ENCODE data around the gene UST.

UST gene

DNA sequence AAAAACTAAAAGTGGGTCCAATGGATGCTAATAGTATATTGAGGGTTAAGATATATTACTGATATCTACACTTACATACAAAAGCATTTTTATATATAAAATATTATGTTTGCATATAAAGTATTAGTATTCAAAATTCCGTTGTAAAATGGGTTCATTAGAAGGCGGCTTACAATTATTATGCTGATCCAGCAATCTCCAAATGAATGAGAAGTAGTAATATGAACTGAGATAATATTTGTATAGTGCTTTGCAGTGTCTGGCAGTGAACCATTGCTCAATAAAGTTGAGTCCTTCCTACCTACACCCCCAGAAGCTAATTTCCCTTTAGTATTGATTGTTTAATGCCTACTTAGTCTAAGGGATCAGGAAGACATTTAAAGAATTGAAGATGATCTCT, 146.2 kb downstream of the UST start:
- in situ Hi-C loops (cut with HindIII; ENCODE audit: low pct_ligation_motif_present, low sequenced_read_pairs) = no loop called here
- H3K36me3 ChIP-seq (replicated peaks) = no peaks in the 10 kb centered on the region
- DNase-seq = no peak
- TF ChIP-seq, protein P1, sequence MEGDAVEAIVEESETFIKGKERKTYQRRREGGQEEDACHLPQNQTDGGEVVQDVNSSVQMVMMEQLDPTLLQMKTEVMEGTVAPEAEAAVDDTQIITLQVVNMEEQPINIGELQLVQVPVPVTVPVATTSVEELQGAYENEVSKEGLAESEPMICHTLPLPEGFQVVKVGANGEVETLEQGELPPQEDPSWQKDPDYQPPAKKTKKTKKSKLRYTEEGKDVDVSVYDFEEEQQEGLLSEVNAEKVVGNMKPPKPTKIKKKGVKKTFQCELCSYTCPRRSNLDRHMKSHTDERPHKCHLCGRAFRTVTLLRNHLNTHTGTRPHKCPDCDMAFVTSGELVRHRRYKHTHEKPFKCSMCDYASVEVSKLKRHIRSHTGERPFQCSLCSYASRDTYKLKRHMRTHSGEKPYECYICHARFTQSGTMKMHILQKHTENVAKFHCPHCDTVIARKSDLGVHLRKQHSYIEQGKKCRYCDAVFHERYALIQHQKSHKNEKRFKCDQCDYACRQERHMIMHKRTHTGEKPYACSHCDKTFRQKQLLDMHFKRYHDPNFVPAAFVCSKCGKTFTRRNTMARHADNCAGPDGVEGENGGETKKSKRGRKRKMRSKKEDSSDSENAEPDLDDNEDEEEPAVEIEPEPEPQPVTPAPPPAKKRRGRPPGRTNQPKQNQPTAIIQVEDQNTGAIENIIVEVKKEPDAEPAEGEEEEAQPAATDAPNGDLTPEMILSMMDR (IDR thresholded peaks at IDR 0.05; ENCODE audit: low read depth, low read length, missing control alignments) = no peak
- no peak overlapping the region for H3K27ac ChIP-seq
- no peak overlapping the region for H3K4me3 ChIP-seq (ENCODE audit: low read depth, low read length)
- H3K27me3 ChIP-seq (replicated peaks) = no peaks in the 10 kb centered on the region

DNA sequence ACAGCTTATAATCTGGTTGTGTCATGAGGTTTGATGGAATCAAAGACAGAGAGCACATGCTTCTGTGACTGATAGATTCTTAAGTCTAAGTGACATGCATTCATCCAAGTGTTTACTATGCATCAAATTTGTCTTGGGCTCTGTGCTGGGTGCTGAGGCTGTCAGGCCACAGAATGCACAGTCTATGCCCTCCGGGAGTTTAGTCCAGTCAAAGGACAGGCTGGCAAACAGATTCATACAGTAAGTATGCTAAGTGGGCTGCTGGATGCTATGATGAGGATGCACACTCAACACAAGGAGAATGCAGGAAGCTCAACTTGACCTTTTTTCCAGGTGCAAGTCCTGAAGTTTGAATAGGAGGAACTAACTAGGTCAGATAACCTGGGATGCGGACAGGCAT, 146.7 kb downstream of the UST start:
- in situ Hi-C loops (cut with HindIII; ENCODE audit: low pct_ligation_motif_present, low sequenced_read_pairs) = no loop called here
- no peak for DNase-seq
- Histone ChIP-seq H3K4me3 (ENCODE audit: low read depth, low read length) (no peak overlapping the region), H3K36me3 (replicated peaks) (no peaks in the 10 kb centered on the region), H3K27ac (no peak overlapping the region), H3K27me3 (replicated peaks) (no peaks in the 10 kb centered on the region)
- TF ChIP-seq, protein P1 (IDR thresholded peaks at IDR 0.05; ENCODE audit: low read depth, low read length, missing control alignments) = no peak

DNA sequence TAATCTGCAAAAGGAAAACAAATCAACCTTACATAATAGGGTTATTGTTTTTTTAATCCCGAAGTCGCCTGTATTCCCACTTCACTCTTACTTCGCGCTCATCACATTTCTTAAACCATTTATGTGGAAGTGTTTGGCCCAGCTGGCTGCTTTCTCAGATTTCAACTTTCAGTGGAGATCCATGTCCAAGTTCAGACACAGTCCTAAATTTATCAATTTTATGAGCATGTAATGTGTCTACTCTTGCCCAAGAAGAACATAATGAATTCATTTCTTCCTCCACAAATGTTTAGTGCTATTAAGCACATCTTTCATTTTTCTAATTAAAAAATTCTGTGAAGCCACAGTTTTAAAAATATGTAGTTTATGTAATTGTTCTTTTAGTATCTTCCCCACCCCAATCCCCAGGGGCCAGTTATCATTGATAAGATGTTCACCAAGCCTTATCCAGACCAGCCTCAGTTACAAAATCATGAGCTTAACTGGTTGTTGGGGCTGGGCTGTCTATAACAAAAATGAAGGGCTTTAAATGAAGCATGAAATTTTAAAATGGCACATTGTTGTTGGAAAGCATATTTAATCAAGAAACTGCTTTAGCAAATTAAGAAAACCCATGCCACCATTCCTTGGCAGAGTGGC, 151.7 kb downstream of the UST start:
- in situ Hi-C loops (cut with HindIII; ENCODE audit: low pct_ligation_motif_present, low sequenced_read_pairs) = no loop called here
- H3K36me3 ChIP-seq (replicated peaks) = no peaks in the 10 kb centered on the region
- H3K27ac ChIP-seq = no peak overlapping the region
- H3K4me3 ChIP-seq (ENCODE audit: low read depth, low read length) = no peak overlapping the region
- no peaks in the 10 kb centered on the region for H3K27me3 ChIP-seq (replicated peaks)
- TF ChIP-seq, protein P1 (IDR thresholded peaks at IDR 0.05; ENCODE audit: low read depth, low read length, missing control alignments) = no peak
- DNase-seq = no peak

DNA sequence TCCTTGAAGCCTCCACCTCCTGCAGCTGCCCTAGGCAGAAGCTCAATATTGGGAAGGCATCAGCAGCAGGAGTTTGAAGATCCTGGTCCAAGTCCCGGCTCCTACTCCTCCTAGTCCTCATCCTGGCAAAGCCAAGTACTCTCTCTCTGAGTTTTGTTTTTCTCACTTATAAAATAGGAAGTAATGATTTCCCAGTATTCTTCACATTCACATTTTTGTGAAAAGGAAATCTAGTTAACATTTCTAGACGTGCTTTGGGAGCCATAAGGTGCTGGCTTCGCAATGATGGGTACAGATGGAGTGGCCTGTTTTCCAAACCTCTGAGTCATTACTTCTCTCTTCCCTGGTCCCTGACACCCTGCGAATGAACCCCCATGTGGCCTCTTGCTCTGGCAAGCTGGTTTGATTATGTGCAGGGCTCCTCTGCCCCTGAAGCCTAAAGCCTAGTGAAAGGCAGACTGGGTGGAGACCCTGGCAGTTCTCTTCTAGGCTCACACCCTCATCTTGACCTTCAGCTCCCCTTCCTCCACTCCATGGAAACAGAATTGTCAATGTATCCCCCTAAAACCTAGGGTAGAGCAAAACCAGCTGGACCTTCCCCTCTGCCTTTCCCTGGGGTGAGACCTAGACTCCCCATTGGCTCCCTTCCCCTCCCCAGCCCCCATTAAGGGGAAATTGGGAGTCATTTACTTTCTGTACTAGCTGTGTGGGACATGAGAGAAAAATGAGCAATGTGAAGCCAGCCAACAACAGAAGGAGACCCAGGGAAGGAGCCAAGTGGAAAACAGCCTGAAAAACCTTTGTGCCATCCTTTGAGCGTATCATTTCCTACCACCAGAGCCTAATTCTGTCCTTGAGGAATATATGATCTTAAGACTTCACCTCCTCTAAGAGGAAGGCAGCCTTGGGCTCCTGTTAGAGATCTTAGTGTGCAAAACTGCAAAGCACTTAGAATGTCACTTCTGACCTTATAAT, 158.4 kb downstream of the UST start:
- in situ Hi-C loops (cut with HindIII; ENCODE audit: low pct_ligation_motif_present, low sequenced_read_pairs) = no loop called here
- no peak for DNase-seq
- TF ChIP-seq, protein P1 (IDR thresholded peaks at IDR 0.05; ENCODE audit: low read depth, low read length, missing control alignments) = no peak

DNA sequence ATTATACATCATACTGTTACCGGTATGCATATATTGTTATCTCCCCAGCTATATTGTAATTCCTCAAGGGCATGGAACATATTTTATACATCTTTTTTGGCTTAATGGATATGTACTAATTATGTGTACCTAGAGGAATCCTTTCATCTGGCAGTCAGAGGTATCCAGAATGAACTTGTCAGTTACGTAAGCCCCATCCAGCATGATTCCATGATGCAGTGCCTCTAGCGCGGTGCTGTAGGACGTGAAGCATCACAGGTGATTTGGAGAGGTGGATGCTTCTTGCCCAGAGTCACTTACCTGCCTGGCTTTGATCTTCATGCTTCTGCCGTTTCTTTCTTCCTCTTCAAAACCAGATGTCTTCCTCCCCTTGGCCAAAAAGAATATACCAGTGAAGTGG, 159.1 kb downstream of the UST start:
- TF ChIP-seq, protein P1 (IDR thresholded peaks at IDR 0.05; ENCODE audit: low read depth, low read length, missing control alignments) = no peak
- in situ Hi-C loops (cut with HindIII; ENCODE audit: low pct_ligation_motif_present, low sequenced_read_pairs) = no loop called here
- Histone ChIP-seq H3K27me3 (replicated peaks) (no peaks in the 10 kb centered on the region), H3K27ac (no peak overlapping the region), H3K4me3 (ENCODE audit: low read depth, low read length) (no peak overlapping the region), H3K36me3 (replicated peaks) (no peaks in the 10 kb centered on the region)
- DNase-seq = no peak

More for the DNA sequence above, 158.4 kb downstream of the UST start:
- H3K4me3 ChIP-seq (ENCODE audit: low read depth, low read length) = no peak overlapping the region
- H3K36me3 ChIP-seq (replicated peaks) = no peaks in the 10 kb centered on the region
- no peak overlapping the region for H3K27ac ChIP-seq
- H3K27me3 ChIP-seq (replicated peaks) = no peaks in the 10 kb centered on the region
